NB4 (cell line): ENCODE results near the gene RYR3.

Experiments
- DNase-seq: peaks from one replicate; pipeline ENCODE4 v3.0.0; 2010; ENCODE audit warnings: low read depth
- H3K4me3 ChIP-seq: one replicate; pipeline ENCODE4 v1.5.1; 2011; ENCODE audit warnings: mild to moderate bottlenecking, low read depth, low read length, moderate library complexity
- MYC ChIP-seq: IDR thresholded peaks from 2 replicates; pipeline ENCODE4 v1.6.1; 2011; ENCODE audit warnings: low read depth, low read length
- POLR2A ChIP-seq: IDR thresholded peaks from 2 replicates; pipeline ENCODE4 v1.6.1; 2011; ENCODE audit warnings: mild to moderate bottlenecking; ENCODE audit not compliant: insufficient read length; ENCODE audit errors: extremely low read depth
- TF ChIP-seq, protein P1 (sequence below): IDR thresholded peaks from 2 replicates; pipeline ENCODE4 v1.6.1; 2011; ENCODE audit warnings: low read depth, low read length
- TF ChIP-seq, protein P2 (sequence below): IDR thresholded peaks from one replicate; pipeline ENCODE4 v1.5.1; 2012; ENCODE audit warnings: low read depth, low read length

RYR3 gene

DNA sequence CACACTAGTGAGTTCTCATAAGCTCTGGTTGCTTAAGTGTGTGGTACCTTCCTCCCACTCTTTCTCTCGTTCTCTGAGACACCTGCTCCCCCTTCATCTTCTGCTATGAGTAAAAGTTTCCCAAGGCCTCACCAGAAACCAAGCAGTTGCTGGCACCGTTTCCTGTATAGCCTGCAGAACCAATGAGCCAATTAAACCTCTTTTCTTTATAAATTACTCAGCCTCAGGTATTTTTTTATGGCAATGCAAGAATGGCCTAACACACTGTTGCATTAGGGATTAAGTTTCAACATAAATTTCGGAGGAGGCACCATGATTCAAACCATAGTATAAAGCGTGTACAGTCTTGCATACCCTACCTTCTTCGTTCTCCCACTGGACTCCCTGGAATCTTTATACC is 405.3 kb downstream of the RYR3 start:
- TF ChIP-seq, protein P1, sequence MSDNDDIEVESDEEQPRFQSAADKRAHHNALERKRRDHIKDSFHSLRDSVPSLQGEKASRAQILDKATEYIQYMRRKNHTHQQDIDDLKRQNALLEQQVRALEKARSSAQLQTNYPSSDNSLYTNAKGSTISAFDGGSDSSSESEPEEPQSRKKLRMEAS = no peak
- TF ChIP-seq MYC (no peak), POLR2A (no peak)
- TF ChIP-seq, protein P2, sequence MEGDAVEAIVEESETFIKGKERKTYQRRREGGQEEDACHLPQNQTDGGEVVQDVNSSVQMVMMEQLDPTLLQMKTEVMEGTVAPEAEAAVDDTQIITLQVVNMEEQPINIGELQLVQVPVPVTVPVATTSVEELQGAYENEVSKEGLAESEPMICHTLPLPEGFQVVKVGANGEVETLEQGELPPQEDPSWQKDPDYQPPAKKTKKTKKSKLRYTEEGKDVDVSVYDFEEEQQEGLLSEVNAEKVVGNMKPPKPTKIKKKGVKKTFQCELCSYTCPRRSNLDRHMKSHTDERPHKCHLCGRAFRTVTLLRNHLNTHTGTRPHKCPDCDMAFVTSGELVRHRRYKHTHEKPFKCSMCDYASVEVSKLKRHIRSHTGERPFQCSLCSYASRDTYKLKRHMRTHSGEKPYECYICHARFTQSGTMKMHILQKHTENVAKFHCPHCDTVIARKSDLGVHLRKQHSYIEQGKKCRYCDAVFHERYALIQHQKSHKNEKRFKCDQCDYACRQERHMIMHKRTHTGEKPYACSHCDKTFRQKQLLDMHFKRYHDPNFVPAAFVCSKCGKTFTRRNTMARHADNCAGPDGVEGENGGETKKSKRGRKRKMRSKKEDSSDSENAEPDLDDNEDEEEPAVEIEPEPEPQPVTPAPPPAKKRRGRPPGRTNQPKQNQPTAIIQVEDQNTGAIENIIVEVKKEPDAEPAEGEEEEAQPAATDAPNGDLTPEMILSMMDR = no peak
- no peak overlapping the region for H3K4me3 ChIP-seq
- DNase-seq = no peak

DNA sequence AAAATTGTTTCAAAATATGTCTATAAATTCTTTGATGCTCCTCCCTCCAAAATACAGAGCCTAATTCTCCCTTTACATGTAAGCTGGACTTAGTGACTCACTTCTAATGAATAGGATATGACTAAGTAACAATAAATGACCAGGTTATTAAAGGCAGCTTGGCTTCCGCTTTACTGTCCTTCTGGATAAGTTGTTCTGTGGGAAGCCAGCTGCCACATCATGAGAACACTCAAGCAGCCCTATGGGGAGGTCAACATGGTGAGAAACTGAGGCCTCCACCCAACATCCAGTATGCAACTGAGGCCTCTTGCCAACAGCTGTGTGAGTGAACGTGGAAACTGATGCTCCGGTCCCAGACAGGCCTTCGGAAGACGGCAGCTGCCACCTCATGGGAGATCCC is 410.2 kb downstream of the RYR3 start:
- no peak overlapping the region for H3K4me3 ChIP-seq
- TF ChIP-seq, protein P2 = no peak
- TF ChIP-seq, protein P1 = no peak
- no peak for DNase-seq

DNA sequence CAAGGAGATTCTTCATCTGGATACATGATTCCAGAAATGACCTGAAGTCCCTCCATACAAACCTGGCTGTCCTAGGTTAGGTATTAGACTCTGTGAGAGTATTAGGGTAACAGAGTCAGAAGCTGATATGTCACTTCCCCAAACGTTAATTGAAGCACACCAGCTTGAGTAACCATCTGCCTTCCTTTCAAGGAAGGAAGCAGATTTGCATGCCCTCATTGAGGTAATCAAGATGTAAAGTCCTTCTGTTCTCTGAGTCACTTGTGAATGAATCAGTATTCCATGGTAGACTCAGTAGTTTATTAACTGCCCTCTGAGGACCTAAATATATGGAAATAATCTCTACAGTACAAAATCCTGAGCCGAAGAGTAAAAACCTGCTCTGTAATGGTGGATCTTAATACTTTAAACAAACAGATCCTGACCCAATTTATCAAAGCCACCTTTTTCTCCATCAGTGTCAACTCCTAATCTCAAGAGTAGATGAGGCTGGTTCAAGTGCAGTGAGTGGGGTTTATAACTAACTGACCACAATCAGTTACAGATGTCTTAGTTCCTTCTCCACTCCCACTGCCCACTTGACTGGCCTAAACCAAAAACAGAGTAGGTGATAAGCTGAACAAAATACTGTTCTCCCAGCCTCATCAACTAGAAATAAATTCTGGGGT is 411.4 kb downstream of the RYR3 start:
- DNase-seq = peak; percentile 53
- no peak overlapping the region for H3K4me3 ChIP-seq
- TF ChIP-seq, protein P2 = no peak
- TF ChIP-seq, protein P1 = no peak
- TF ChIP-seq POLR2A (no peak), MYC (no peak)

DNA sequence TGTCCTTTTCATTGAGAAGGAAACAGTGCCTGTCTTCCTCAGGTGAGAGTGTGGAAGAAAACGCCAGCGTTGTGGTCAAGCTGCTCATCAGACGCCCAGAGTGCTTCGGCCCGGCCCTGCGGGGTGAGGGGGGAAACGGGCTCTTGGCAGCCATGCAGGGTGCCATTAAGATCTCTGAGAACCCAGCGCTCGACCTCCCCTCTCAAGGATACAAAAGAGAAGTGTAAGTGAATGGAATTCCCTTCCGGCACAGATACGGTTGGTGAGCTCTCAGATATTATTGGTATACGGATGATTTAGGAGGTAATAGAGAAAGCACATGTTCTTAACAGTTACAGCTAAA is 411.9 kb downstream of the RYR3 start:
- DNase-seq = no peak
- no peak overlapping the region for H3K4me3 ChIP-seq
- TF ChIP-seq, protein P1 = no peak
- TF ChIP-seq POLR2A (no peak), MYC (no peak)
- TF ChIP-seq, protein P2 = no peak

DNA sequence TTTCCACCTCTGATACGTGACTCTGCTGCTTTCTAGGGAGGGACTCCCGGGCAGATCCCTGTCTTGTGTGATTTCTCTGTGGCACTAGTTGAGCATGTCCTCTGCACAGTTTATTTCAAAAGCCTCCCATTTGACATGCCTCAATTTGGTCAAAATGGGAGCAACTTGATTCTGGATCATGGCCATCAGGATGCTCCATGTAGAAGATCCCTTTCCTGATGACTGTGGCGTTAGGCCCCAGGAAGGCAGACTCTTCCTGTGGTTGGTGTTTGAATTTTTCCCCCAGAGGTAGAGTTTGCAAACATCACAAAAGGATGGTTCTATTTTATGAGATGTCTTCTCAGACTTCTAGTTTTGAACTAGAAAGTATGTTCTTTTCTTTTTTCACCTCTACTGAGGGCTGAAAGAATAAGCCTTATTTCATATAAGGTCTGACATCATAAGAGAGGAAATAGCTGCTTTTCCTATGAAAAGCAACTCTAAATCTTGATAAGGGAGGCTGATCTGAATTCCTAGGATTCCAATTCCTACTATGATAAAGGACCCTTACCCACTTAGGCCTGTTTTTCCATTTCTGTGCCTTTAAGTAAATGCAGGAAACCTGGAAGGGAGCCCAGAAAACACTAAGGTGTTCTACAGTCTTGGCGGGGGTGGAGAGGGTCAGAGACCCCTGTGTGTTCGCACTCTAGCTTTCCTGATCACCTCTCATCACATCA is 413.7 kb downstream of the RYR3 start:
- TF ChIP-seq MYC (no peak), POLR2A (no peak)
- TF ChIP-seq, protein P1 = no peak
- TF ChIP-seq, protein P2 = no peak
- no peak for DNase-seq
- no peak overlapping the region for H3K4me3 ChIP-seq
